ENCODE data around the gene CAMK4.

DNA sequence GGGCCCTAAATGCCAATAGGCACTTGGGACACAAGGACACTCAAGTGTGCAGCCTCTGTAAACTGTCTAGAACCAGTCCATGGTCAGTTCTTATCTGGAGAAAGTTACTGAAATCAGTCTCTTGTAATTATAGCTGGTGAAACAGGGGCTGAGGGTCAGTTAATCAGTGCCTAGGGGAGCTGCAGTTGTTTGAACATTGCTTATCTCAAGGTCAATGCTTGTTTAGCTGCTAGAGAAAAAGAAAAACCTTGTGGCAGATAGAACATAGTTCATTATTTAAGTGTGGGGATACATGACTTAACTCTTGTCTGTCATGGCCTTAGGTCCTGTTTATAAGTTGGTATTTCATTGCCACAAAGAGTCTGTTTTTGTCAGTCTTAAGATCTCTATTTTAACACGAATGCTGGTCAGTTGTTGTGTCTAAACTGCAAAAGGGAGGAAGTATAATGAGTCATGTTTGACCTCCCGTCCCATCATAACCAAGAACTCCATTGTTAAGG lies 180.1 kb downstream of the CAMK4 start:
- no peak for TF ChIP-seq EZH2 (IDR thresholded peaks at IDR 0.05; ENCODE audit: borderline replicate concordance, low read length)
- TF ChIP-seq, protein P1, sequence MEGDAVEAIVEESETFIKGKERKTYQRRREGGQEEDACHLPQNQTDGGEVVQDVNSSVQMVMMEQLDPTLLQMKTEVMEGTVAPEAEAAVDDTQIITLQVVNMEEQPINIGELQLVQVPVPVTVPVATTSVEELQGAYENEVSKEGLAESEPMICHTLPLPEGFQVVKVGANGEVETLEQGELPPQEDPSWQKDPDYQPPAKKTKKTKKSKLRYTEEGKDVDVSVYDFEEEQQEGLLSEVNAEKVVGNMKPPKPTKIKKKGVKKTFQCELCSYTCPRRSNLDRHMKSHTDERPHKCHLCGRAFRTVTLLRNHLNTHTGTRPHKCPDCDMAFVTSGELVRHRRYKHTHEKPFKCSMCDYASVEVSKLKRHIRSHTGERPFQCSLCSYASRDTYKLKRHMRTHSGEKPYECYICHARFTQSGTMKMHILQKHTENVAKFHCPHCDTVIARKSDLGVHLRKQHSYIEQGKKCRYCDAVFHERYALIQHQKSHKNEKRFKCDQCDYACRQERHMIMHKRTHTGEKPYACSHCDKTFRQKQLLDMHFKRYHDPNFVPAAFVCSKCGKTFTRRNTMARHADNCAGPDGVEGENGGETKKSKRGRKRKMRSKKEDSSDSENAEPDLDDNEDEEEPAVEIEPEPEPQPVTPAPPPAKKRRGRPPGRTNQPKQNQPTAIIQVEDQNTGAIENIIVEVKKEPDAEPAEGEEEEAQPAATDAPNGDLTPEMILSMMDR (conservative IDR thresholded peaks at IDR 0.05 in 1 of 2, IDR thresholded peaks at IDR 0.05 in 1 of 2; ENCODE audit: extremely low read depth in 1 of 2, insufficient read depth in 1 of 2, low read depth in 1 of 2, low read length in 2 of 2), result no peak
